Measurements from ENCODE around the gene SMYD3.

DNA sequence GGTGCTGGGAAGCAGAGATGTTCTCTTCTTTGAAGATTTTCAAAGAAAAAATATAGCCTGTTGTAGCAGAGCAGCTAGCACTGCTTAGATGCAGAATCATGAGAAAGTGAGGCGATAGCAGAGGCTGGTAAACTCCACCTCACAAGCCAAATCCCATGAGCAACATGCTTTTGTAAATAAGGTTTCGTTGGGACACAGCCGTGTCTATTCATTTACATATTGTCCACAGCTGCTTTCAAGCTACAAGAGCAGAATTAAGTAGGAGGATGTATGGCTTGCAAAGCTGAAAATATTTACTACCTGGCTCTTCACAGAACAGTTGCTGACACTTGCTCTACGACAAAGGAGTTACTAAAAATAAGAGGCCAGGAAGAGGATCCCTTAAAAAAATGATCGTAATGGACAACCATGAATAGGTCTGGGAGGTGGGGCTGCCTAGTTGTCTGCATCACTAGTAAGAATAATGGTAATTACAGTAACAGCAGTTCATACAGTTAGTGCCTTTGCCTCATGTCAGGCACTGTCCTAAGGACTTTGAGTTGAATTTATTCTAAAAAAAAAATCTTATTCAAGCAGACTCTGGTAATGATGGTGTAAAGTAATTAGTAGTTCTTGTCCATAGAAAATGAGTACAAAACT, 730.3 kb downstream of the SMYD3 start:
- TF ChIP-seq, protein P1, sequence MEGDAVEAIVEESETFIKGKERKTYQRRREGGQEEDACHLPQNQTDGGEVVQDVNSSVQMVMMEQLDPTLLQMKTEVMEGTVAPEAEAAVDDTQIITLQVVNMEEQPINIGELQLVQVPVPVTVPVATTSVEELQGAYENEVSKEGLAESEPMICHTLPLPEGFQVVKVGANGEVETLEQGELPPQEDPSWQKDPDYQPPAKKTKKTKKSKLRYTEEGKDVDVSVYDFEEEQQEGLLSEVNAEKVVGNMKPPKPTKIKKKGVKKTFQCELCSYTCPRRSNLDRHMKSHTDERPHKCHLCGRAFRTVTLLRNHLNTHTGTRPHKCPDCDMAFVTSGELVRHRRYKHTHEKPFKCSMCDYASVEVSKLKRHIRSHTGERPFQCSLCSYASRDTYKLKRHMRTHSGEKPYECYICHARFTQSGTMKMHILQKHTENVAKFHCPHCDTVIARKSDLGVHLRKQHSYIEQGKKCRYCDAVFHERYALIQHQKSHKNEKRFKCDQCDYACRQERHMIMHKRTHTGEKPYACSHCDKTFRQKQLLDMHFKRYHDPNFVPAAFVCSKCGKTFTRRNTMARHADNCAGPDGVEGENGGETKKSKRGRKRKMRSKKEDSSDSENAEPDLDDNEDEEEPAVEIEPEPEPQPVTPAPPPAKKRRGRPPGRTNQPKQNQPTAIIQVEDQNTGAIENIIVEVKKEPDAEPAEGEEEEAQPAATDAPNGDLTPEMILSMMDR (IDR thresholded peaks at IDR 0.05) = no peak
- no peak for TF ChIP-seq POLR2A (IDR thresholded peaks at IDR 0.05)
